Uterus (tissue), 2 donors: ENCODE measurements around the gene KLHL7.

ENCODE experiments used
- CTCF ChIP-seq, 4 experiments: fragments of 200-600 bp in 2 of 4; fragments of 450-650 bp in 2 of 4; sonication (generic) in 2 of 4; IDR thresholded peaks; one replicate each; pipeline ENCODE4 v1.5.1; 2016 to 2019; ENCODE audit warnings: antibody characterized with exemption in 4 of 4, mild to moderate bottlenecking in 2 of 4, moderate library complexity in 1 of 4
- POLR2A ChIP-seq, 2 donors: fragments of 450-650 bp; IDR thresholded peaks; one replicate each; pipeline ENCODE4 v1.6.1; 2016; ENCODE audit warnings: antibody characterized with exemption in 2 of 2, mild to moderate bottlenecking in 1 of 2, moderate library complexity in 1 of 2

DNA sequence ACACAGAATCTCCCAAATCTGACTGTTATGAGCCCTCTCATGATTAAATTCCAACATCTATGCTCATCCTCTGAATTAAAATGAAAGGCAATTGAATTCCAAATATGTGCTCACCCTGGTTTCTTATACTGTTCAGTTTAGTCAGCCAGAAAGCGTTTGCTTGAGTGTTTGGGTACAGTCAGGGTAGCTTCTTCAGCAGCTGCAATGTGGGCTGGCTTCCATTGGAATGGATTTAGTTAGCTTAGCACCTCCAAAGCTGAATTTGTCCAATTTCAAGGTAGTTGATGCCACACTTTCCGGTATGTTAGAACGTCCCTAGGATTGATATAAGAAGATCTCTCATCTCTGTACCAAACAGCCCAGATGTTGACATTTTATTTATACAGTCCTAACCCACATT is 9.3 kb downstream of the KLHL7 start:
- no peak for TF ChIP-seq CTCF (IDR thresholded peaks at IDR 0.05)
- no peak for TF ChIP-seq POLR2A (IDR thresholded peaks at IDR 0.05)
